Measurements from ENCODE around the gene WIPF3. TPM values are rescaled to one million over a fixed set of nuclear protein-coding genes. Genes with fewer than 3 reads are reported as not detected.

WIPF3 gene
- total and polyA plus RNA-seq, 2 donors (not counting 1 experiment from before 2014, with no cell fraction given): not detected

DNA sequence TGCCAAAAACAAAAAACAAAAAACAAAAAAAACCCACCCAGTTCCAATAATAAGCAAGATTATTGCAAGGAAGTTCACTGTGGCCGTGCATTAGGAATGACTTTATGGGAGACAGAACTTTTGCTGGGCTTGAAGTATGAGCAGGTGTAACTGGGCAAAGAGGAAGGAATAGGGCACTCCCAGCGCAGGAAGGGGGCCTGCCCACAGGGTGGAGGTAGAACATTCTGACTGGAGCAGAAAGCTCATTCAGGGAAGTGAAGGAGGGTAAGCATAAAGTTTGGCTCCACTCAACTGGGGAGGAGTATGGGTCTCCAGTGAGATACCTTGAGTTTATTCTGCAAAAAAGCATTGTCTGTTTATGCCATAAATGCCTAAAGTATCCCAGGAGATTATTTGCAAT is 42.1 kb upstream of the WIPF3 start:
- ChIA-PET CTCF (no interaction called here), POLR2A (no interaction called here)
- no peak overlapping the region for H3K9ac ChIP-seq (ENCODE audit: low read length)
- Mint-ChIP-seq H3K27ac (no peak overlapping the region), H3K4me3 (no peak overlapping the region), H3K4me1 (no peaks in the 10 kb centered on the region), H3K9me3 (ENCODE audit: insufficient read depth) (no peaks in the 10 kb centered on the region), H3K27me3 (peaks cover 29% of the 10 kb centered on the region)
- WGBS (ENCODE audit: insufficient coverage): 33% methylated on average over 2 of the region's 2 CpGs
- no peak overlapping the region for H2AFZ ChIP-seq (ENCODE audit: insufficient read depth, low read depth, low read length, poor library complexity, severe bottlenecking)
- H4K20me1 ChIP-seq (ENCODE audit: control insufficient read depth, insufficient read depth, low read length, poor library complexity, severe bottlenecking): no peaks in the 10 kb centered on the region
- H3K36me3 ChIP-seq (replicated peaks in 1 of 2; ENCODE audit: control extremely low read depth in 1 of 2, control insufficient read depth in 1 of 2, extremely low read depth in 1 of 2, insufficient read depth in 2 of 2, low read length in 1 of 2): no peaks in the 10 kb centered on the region
- H3K79me2 ChIP-seq (ENCODE audit: control insufficient read depth, insufficient read depth, low read length): no peaks in the 10 kb centered on the region
- no peak for DNase-seq
- no peak overlapping the region for H3K4me3 ChIP-seq (ENCODE audit: control extremely low read depth in 1 of 5, extremely low read depth in 1 of 5, insufficient read depth in 1 of 5, low read depth in 2 of 5, low read length in 4 of 5)
- H3K4me2 ChIP-seq (replicated peaks; ENCODE audit: low read depth, low read length, poor library complexity, severe bottlenecking): no peak overlapping the region
- ATAC-seq (ENCODE audit: low read depth): no peak
- no peaks in the 10 kb centered on the region for H3K9me3 ChIP-seq (ENCODE audit: control extremely low read depth in 1 of 3, control insufficient read depth in 2 of 3, insufficient read depth in 1 of 3, low read length in 2 of 3)
- TF ChIP-seq, protein P1, sequence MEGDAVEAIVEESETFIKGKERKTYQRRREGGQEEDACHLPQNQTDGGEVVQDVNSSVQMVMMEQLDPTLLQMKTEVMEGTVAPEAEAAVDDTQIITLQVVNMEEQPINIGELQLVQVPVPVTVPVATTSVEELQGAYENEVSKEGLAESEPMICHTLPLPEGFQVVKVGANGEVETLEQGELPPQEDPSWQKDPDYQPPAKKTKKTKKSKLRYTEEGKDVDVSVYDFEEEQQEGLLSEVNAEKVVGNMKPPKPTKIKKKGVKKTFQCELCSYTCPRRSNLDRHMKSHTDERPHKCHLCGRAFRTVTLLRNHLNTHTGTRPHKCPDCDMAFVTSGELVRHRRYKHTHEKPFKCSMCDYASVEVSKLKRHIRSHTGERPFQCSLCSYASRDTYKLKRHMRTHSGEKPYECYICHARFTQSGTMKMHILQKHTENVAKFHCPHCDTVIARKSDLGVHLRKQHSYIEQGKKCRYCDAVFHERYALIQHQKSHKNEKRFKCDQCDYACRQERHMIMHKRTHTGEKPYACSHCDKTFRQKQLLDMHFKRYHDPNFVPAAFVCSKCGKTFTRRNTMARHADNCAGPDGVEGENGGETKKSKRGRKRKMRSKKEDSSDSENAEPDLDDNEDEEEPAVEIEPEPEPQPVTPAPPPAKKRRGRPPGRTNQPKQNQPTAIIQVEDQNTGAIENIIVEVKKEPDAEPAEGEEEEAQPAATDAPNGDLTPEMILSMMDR (IDR thresholded peaks at IDR 0.05): no peak
- TF ChIP-seq EZH2 (IDR thresholded peaks at IDR 0.05; ENCODE audit: borderline replicate concordance, insufficient read depth, low read depth, low read length, poor library complexity, severe bottlenecking): no peak
- H3K4me1 ChIP-seq (ENCODE audit: control insufficient read depth in 2 of 2, insufficient read depth in 2 of 2, low read length in 2 of 2): no peaks in the 10 kb centered on the region
- intact Hi-C loops (cut with micrococcal nuclease): no loop called here
- no peak overlapping the region for H3K27ac ChIP-seq (ENCODE audit: low read length in 2 of 2)
- peaks cover 0 to 4% (median 2%) of the 10 kb centered on the region in 4 experiments for H3K27me3 ChIP-seq (replicated peaks in 1 of 4; ENCODE audit: control extremely low read depth in 1 of 4, control insufficient read depth in 3 of 4, insufficient read depth in 4 of 4, low read length in 3 of 4)

DNA sequence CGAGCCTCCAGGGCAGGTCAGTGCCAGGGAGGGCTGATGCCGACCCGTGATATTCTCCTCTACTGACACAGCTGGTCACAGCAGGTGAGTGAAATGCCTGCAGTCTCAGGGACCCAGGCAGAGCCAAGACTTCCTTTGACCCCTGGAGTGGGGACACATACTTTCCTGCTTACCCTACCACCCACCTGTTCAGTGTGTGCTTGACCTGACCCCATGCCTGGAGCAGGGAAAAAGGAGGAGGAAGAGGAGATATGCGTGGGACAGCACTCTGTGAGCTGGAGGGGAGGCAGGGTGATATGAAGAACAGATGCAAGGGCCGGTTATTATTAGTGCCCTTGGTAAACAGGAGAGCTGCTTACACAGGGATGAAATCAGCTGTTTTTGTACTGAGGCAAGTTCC is 40.8 kb upstream of the WIPF3 start:
- H3K4me3 Mint-ChIP-seq: no peak overlapping the region
- CTCF ChIA-PET: no interaction called here

More for the DNA sequence above, 40.8 kb upstream of the WIPF3 start:
- no peak for DNase-seq
- Histone ChIP-seq H3K9ac (ENCODE audit: low read length) (no peak overlapping the region), H3K9me3 (ENCODE audit: control extremely low read depth in 1 of 3, control insufficient read depth in 2 of 3, insufficient read depth in 1 of 3, low read length in 2 of 3) (no peaks in the 10 kb centered on the region), H3K4me3 (ENCODE audit: control extremely low read depth in 1 of 5, extremely low read depth in 1 of 5, insufficient read depth in 1 of 5, low read depth in 2 of 5, low read length in 4 of 5) (no peak overlapping the region), H3K27ac (ENCODE audit: low read length in 2 of 2) (no peak overlapping the region), H3K4me2 (replicated peaks; ENCODE audit: low read depth, low read length, poor library complexity, severe bottlenecking) (no peak overlapping the region), H3K79me2 (ENCODE audit: control insufficient read depth, insufficient read depth, low read length) (no peaks in the 10 kb centered on the region), H4K20me1 (ENCODE audit: control insufficient read depth, insufficient read depth, low read length, poor library complexity, severe bottlenecking) (no peaks in the 10 kb centered on the region), H3K36me3 (replicated peaks in 1 of 2; ENCODE audit: control extremely low read depth in 1 of 2, control insufficient read depth in 1 of 2, extremely low read depth in 1 of 2, insufficient read depth in 2 of 2, low read length in 1 of 2) (no peaks in the 10 kb centered on the region), H2AFZ (ENCODE audit: insufficient read depth, low read depth, low read length, poor library complexity, severe bottlenecking) (no peak overlapping the region), H3K27me3 (replicated peaks in 1 of 4; ENCODE audit: control extremely low read depth in 1 of 4, control insufficient read depth in 3 of 4, insufficient read depth in 4 of 4, low read length in 3 of 4) (peaks cover 0 to 4% (median 2%) of the 10 kb centered on the region in 4 experiments), H3K4me1 (ENCODE audit: control insufficient read depth in 2 of 2, insufficient read depth in 2 of 2, low read length in 2 of 2) (no peaks in the 10 kb centered on the region)
- no peak for ATAC-seq (ENCODE audit: low read depth)
- TF ChIP-seq EZH2 (IDR thresholded peaks at IDR 0.05; ENCODE audit: borderline replicate concordance, insufficient read depth, low read depth, low read length, poor library complexity, severe bottlenecking): no peak
- TF ChIP-seq, protein P1 (IDR thresholded peaks at IDR 0.05): no peak
- 93% methylated on average over 4 of the region's 5 CpGs for WGBS (ENCODE audit: insufficient coverage)
- POLR2A ChIA-PET: no interaction called here
- no peaks in the 10 kb centered on the region for H3K9me3 Mint-ChIP-seq (ENCODE audit: insufficient read depth)
- H3K4me1 Mint-ChIP-seq: no peaks in the 10 kb centered on the region
- peaks cover 29% of the 10 kb centered on the region for H3K27me3 Mint-ChIP-seq
- intact Hi-C loops (cut with micrococcal nuclease): no loop called here
- no peak overlapping the region for H3K27ac Mint-ChIP-seq
